Kidney glomerular epithelial cell (primary cell): Measurements from ENCODE around the gene PCDHA3.
"Not testable (repeated sequence)": the region's sequence is repeated elsewhere in the genome, so short reads cannot be mapped to it uniquely, and the experiment has no call there.

Experiments used
- DNase-seq: peaks from one replicate; lab custom pipeline; 2025; lab: John Stamatoyannopoulos, UW

PCDHA3 gene

DNA sequence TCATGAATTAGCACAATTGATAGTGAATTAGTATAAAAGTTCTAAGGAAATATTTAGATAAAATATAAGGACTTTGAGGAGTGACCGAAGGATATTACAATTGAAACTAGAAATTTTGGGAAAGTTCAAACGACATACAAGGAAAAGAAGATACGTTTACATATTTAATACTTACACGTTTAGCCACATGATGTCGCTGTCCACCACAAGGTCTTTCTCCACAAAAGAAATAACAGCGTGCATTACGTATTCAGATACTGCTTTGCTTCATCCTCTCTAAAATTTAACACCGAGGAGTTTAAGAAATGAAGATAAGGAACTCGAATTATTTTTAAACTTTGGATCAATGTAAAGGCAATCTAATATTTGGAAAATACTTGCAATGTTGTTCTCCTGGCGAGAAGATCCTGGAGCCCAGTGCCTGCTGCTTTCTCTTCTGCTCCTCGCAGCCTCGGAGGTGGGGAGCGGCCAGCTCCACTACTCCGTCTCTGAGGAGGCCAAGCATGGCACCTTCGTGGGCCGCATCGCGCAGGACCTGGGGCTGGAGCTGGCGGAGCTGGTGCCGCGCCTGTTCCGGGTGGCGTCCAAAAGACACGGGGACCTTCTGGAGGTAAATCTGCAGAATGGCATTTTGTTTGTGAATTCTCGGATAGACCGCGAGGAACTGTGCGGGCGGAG lies at the start of gene PCDHA3:
Gene PCDHA3, plus strand, starts transcription at position 242 of the 678 bp plus-strand sequence.
- no peak for DNase-seq

- no peak for DNase-seq
Measured at GRCh38 chr5:140753561-140753960, 47.3 kb upstream of the PCDHA3 start.

DNA sequence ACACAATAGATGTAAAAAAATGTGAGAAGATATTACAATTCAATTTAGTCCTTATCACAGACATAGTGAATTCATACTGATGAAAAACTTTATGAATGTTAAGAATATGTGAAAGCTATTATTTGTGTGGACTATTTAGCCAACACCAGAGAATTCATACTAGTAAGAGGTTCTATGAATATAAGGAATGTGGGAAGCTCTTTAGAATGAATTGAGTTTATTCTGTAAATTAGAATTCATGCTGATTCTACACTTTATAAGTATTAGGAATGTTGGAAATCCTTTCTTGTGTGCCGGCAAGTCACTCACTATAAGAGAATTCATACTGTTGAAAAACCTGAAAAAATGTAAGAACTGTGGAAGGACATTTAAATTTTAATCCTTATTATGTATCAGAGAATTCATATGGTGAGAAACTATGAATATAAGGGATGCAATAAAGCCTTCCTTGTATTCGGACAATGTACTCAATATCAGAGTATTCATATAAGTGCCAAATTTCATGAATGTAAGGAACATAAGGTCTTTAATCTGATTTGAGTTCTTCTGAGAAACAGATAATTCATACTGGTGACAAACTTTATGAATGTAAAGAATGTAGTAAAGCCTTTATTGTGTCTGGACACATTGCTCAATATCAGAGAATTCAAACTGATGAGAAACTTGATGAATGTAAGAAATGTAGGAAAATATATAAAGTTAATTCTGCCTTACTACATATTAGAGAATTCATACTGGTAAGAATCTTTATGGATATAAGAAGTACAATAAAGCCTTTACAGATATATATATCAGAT lies 36.5 kb upstream of the PCDHA3 start:
- DNase-seq: no peak

- DNase-seq: no peak
Measured at GRCh38 chr5:140767444-140767843, 33.4 kb upstream of the PCDHA3 start.

DNA sequence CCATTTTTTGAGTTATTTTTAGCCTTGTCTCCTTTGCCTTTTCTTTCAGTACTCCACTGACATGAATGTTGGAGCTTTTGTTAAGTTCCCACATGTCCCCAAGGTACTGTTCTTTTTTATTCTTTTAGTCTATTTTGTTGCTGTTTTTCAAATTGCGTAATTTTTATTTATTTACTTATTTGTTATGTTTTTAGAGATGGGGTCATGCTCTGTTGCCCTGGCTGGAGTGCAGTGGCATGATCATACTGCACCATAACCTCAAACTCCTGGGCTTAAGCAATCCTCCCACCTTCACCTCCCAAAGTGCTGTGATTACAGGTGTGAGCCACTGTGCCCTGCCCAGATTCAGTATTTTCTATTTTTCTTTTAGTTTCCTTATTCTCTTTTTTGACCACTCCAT lies 20.3 kb upstream of the PCDHA3 start:
- DNase-seq: no peak

DNA sequence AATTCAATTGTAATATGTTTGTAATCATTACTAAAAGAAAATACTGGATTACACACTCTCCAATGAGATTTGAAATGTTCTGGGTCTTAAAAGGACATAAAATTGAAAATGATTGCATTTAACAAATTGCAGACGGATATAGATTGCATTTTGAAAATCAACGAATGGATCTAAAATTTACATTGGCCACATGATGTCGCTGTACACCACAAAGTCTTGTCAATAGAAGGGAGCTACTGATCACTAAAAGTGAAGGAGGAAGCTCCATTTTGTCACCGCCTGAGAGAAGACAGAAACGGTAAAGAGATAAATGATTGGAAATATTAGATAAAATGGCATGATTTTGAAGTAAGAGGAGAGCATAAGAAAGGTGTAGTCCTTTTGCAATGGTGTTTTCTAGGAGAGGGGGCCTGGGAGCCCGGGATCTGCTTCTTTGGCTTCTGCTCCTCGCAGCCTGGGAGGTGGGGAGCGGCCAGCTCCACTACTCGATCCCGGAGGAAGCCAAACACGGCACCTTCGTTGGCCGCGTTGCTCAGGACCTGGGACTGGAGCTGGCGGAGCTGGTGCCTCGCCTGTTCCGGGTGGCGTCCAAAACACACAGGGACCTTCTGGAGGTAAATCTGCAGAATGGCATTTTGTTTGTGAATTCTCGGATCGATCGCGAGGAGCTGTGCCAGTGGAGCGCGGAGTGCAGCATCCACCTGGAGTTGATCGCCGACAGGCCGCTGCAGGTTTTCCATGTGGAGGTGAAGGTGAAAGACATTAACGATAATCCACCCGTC lies 14.8 kb upstream of the PCDHA3 start, which contains the start of gene PCDHA1:
Gene PCDHA1, plus strand, starts transcription at position 236 of the 782 bp plus-strand sequence.
- no peak for DNase-seq

DNA sequence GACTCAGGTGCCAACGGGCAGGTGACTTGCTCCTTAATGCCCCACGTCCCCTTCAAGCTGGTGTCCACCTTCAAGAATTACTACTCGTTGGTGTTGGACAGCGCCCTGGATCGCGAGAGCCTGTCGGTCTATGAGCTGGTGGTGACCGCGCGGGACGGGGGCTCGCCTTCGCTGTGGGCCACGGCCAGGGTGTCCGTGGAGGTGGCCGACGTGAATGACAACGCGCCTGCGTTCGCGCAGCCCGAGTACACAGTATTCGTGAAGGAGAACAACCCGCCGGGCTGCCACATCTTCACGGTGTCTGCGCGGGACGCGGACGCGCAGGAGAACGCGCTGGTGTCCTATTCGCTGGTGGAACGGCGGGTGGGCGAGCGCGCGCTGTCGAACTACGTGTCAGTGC lies 13.4 kb upstream of the PCDHA3 start:
- not testable (repeated sequence) for DNase-seq

GRCh38 chr5:140787849-140788504 lies 12.9 kb upstream of the PCDHA3 start:
- DNase-seq: not testable (repeated sequence)

GRCh38 chr5:140791089-140791488 lies 9.8 kb upstream of the PCDHA3 start:
- no peak for DNase-seq

DNA sequence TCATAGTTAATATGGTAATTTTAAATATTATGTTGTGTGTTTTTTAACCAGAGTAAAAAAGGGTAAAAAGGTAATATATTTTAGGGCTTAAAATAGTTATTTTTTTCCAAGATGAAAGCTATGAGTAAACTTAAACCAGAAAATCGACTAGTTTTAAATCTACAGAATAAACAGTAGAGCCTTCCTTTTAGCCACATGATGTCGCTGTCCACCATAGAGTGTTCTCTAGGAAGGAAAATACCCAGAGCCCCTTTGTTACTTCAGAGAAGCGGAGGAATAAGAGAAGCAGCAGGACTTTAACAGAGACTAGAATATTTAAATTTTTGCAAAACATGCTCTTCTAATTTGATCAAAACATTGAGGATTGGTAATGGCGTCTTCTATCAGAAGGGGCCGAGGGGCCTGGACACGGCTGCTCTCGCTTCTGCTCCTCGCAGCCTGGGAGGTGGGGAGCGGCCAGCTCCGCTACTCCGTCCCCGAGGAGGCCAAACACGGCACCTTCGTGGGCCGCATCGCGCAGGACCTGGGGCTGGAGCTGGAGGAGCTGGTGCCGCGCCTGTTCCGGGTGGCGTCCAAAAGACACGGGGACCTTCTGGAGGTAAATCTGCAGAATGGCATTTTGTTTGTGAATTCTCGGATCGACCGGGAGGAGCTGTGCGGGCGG lies 6.1 kb upstream of the PCDHA3 start, which contains the start of gene PCDHA2:
Gene PCDHA2, plus strand, starts transcription at position 258 of the 664 bp plus-strand sequence.
- DNase-seq: no peak

- DNase-seq: no peak
Measured at GRCh38 chr5:140795259-140795641, 5.6 kb upstream of the PCDHA3 start.

GRCh38 chr5:140796072-140796717 lies 4.7 kb upstream of the PCDHA3 start:
- DNase-seq: not testable (repeated sequence)

GRCh38 chr5:140796718-140797095 lies 4.2 kb upstream of the PCDHA3 start:
- DNase-seq: no peak

DNA sequence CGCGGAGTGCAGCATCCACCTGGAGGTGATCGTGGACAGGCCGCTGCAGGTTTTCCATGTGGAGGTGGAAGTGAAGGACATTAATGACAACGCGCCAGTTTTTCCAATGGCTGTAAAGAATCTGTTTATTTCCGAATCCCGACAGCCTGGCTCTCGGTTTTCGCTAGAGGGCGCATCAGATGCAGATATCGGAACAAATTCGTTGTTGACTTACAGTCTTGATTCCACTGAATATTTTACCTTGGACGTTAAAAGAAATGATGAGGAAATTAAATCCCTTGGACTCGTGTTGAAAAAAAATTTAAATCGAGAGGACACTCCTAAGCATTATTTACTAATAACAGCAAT lies 611 bp downstream of the PCDHA3 start:
- no peak for DNase-seq

DNA sequence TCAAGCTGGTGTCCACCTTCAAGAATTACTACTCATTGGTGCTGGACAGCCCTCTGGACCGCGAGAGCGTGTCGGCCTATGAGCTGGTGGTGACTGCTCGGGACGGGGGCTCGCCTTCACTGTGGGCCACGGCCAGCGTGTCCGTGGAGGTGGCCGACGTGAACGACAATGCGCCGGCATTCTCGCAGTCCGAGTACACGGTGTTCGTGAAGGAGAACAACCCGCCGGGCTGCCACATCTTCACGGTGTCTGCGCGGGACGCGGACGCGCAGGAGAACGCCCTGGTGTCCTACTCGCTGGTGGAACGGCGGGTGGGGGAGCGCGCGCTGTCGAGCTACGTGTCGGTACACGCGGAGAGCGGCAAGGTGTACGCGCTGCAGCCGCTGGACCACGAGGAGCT lies 1.5 kb downstream of the PCDHA3 start:
- DNase-seq: not testable (repeated sequence)

GRCh38 chr5:140802781-140803271 lies 2.0 kb downstream of the PCDHA3 start:
- no peak for DNase-seq

DNA sequence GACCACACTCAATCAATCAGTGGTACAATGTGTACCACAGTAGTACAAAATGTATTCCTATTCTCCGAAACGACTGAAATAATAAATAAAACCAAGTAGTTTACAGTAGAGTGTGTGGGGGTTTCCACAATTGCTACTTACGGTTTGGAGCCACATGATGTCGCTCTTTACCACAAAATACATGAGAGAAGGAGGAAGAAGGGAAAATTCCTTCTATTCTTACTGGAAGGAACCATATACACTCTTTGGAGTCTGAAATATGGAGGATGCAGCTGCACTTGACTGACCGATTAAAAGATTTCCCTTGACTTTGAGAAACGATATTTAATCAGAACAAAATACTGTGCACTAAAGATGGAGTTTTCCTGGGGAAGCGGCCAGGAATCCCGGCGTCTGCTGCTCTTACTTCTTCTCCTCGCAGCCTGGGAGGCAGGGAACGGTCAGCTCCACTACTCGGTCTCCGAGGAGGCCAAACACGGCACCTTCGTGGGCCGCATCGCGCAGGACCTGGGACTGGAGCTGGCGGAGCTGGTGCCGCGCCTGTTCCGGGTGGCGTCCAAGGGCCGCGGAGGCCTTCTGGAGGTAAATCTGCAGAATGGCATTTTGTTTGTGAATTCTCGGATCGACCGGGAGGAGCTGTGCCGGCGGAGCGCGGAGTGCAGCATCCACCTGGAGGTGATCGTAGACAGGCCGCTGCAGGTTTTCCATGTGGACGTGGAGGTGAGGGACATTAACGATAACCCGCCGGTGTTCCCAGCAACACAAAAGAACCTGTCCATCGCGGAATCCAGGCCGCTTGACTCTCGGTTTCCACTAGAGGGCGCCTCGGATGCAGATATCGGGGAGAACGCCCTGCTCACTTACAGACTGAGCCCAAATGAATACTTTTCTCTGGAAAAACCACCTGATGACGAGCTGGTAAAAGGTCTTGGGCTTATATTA lies 6.2 kb downstream of the PCDHA3 start, which contains the start of gene PCDHA4:
Gene PCDHA4, plus strand, starts transcription at position 235 of the 942 bp plus-strand sequence.
- no peak for DNase-seq

DNA sequence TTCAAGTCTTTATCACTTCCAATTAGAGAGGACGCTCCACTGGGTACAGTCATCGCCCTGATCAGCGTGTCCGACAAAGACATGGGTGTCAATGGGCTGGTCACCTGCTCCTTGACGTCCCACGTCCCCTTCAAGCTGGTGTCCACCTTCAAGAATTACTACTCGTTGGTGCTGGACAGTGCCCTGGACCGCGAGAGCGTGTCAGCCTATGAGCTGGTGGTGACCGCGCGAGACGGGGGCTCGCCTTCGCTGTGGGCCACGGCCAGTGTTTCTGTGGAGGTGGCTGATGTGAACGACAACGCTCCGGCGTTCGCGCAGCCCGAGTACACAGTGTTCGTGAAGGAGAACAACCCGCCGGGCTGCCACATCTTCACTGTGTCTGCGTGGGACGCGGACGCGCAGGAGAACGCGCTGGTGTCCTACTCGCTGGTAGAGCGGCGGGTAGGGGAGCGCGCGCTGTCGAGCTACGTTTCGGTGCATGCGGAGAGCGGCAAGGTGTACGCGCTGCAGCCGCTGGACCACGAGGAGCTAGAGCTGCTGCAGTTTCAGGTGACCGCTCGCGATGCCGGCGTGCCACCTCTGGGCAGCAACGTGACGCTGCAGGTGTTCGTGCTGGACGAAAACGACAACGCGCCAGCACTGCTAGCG lies 7.5 kb downstream of the PCDHA3 start:
- not testable (repeated sequence) for DNase-seq

DNA sequence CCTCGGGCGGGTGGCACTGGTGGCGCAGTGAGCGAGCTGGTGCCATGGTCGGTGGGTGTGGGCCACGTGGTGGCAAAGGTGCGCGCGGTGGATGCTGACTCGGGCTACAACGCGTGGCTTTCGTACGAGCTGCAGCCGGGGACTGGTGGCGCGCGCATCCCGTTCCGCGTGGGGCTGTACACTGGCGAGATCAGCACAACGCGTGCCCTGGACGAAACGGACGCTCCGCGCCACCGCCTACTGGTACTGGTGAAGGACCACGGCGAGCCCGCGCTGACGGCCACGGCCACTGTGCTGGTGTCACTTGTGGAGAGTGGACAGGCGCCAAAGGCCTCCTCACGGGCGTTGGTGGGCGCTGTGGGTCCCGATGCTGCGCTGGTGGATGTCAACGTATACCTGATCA lies 8.0 kb downstream of the PCDHA3 start:
- DNase-seq: no peak
